HG03064 (cell line): Measurements from ENCODE around the gene NEK11.

Experiments used
- ATAC-seq: cut with Tn5 transposase; IDR thresholded peaks from one replicate; pipeline ENCODE4 v1.9.1; 2021; ENCODE audit warnings: low read depth; ENCODE audit not compliant: unreplicated experiment

The NEK11 gene

GRCh38 chr3:131114256-131114655, 87.6 kb downstream of the NEK11 start:
- no peak for ATAC-seq

GRCh38 chr3:131125684-131126083, 99.0 kb downstream of the NEK11 start:
- ATAC-seq: no peak

GRCh38 chr3:131140891-131141290, 114.2 kb downstream of the NEK11 start:
- no peak for ATAC-seq

- ATAC-seq: no peak
Observed at GRCh38 chr3:131141770-131142169, 115.1 kb downstream of the NEK11 start.

- ATAC-seq: no peak
Observed at GRCh38 chr3:131142580-131142979, 115.9 kb downstream of the NEK11 start.

- ATAC-seq: no peak
Observed at GRCh38 chr3:131143802-131144201, 117.1 kb downstream of the NEK11 start.

- ATAC-seq: no peak
Observed at GRCh38 chr3:131147534-131147933, 120.9 kb downstream of the NEK11 start.

- ATAC-seq: no peak
Observed at GRCh38 chr3:131158434-131158833, 131.8 kb downstream of the NEK11 start.

GRCh38 chr3:131162516-131162915, 135.8 kb downstream of the NEK11 start:
- ATAC-seq: no peak

GRCh38 chr3:131167867-131168266, 141.2 kb downstream of the NEK11 start:
- ATAC-seq: no peak

- no peak for ATAC-seq
Observed at GRCh38 chr3:131169331-131169730, 142.7 kb downstream of the NEK11 start.

GRCh38 chr3:131172502-131173200, 146.0 kb downstream of the NEK11 start:
- no peak for ATAC-seq

GRCh38 chr3:131174752-131175151, 148.1 kb downstream of the NEK11 start:
- ATAC-seq: peak; percentile 95

GRCh38 chr3:131178710-131179375, 152.2 kb downstream of the NEK11 start:
- ATAC-seq: no peak

- ATAC-seq: no peak
Observed at GRCh38 chr3:131192701-131193100, 166.0 kb downstream of the NEK11 start.

GRCh38 chr3:131193641-131194238, 167.1 kb downstream of the NEK11 start:
- no peak for ATAC-seq

- no peak for ATAC-seq
Observed at GRCh38 chr3:131194816-131195215, 168.1 kb downstream of the NEK11 start.

- no peak for ATAC-seq
Observed at GRCh38 chr3:131200636-131201199, 174.0 kb downstream of the NEK11 start.

GRCh38 chr3:131216330-131216729, 189.7 kb downstream of the NEK11 start:
- ATAC-seq: no peak

GRCh38 chr3:131216801-131217200, 190.1 kb downstream of the NEK11 start:
- ATAC-seq: no peak

- no peak for ATAC-seq
Observed at GRCh38 chr3:131217296-131217741, 190.6 kb downstream of the NEK11 start.
